MCF 10A (cell line): Measurements from ENCODE around the gene CLIP4. TPM values are rescaled to one million over a fixed set of nuclear protein-coding genes. Genes with fewer than 3 reads are reported as not detected.

Experiments
- BruUV-seq: library from RNA; stranded (reverse); fragments of 400-500 nt; replicated peaks from 2 replicates; lab custom pipeline; 2021; lab: Mats Ljungman, UMichigan
- CTCF ChIA-PET: fragments of 300-600 bp; sonication (Branson Sonifier 250); formaldehyde crosslinking; extraction: SDS; loops from one replicate; lab custom pipeline; 2021; ENCODE audit warnings: antibody characterized with exemption, inconsistent platforms; lab: Yijun Ruan, JAX
- POLR2A ChIA-PET: fragments of 300-600, 350-650 bp; sonication (Branson Sonifier 250); formaldehyde crosslinking; extraction: SDS; loops from one replicate; lab custom pipeline; 2020; ENCODE audit warnings: antibody characterized with exemption, inconsistent platforms; lab: Yijun Ruan, JAX
- DNase-seq: peaks from one replicate; pipeline ENCODE4 v3.0.0-alpha.2; 2018; ENCODE audit not compliant: unreplicated experiment
- H3K27ac Mint-ChIP-seq: one replicate; pipeline ENCODE4 v1.8.0; 2022; ENCODE audit warnings: mild to moderate bottlenecking, low read depth, mixed read lengths; ENCODE audit not compliant: unreplicated experiment
- H3K27me3 Mint-ChIP-seq: one replicate; pipeline ENCODE4 v1.8.0; 2022; ENCODE audit warnings: mixed read lengths; ENCODE audit not compliant: insufficient read depth, unreplicated experiment
- H3K36me3 Mint-ChIP-seq: one replicate; pipeline ENCODE4 v1.8.0; 2022; ENCODE audit warnings: mild to moderate bottlenecking, moderate library complexity, mixed read lengths; ENCODE audit not compliant: insufficient read depth, unreplicated experiment
- H3K4me1 Mint-ChIP-seq: one replicate; pipeline ENCODE4 v1.8.0; 2022; ENCODE audit warnings: mixed read lengths; ENCODE audit not compliant: insufficient read depth, unreplicated experiment
- H3K4me3 Mint-ChIP-seq: one replicate; pipeline ENCODE4 v1.8.0; 2022; ENCODE audit warnings: mild to moderate bottlenecking, moderate library complexity, mixed read lengths; ENCODE audit not compliant: unreplicated experiment
- H3K9me3 Mint-ChIP-seq: one replicate; pipeline ENCODE4 v1.8.0; 2022; ENCODE audit warnings: mixed read lengths; ENCODE audit not compliant: unreplicated experiment
- intact Hi-C: fragments of 100-400 bp; cut with micrococcal nuclease; formaldehyde crosslinking; loops from 2 replicates; pipeline ENCODE4 v1.14.1; 2022
- total RNA-seq: library from RNA; stranded (reverse); gene quantifications from 2 replicates; pipeline ENCODE4 v1.2.3, GENCODE V29; 2022
- TF ChIP-seq, protein P1 (sequence below): fragments of 200-600 bp; IDR thresholded peaks from one replicate; pipeline ENCODE4 v1.8.0; 2022; ENCODE audit warnings: antibody characterized with exemption, mild to moderate bottlenecking; ENCODE audit not compliant: unreplicated experiment

CLIP4 gene
- total RNA-seq, 1 experiment from 2014 or later: 77.8 TPM

DNA sequence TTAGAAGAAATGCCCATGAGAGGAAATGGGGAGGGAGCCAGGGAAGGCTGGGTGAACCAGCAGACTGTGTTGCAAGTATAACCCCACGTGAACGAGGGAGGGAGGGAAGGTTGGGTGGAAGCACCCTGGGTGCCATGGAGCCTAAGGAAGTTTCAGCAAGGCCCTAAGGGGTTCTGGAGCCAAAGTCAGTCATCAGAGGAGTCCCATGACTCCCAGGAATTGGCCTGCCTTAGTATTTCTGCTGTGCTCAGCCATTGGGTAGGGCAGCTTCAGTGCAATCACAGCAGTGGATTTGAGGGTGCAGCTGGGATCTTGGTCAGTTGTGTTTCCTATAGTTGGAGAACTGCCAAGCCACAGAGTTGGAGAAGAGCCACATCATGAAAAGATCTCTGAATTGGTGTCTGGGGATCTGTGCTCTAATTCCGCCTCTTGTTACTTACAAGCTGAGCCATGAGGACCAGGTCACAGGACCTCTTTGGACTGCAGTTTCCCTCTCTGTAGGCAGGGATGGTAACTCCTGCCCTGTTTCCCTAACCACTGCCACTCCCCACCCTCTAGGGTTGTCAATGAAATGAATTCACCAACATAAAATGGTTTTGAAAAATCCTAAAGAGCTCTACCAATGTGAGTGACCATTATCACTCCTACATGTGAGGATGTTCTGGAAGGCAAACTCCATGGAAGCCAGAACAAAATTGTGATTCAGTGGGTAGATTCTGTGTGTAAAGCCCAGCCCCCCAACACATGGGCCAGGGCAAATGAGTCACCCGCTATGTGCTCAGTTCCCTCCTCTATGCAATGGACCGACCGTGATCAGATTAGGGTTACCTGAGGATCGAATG is 108.9 kb downstream of the CLIP4 start:
- no peaks in the 10 kb centered on the region for H3K9me3 Mint-ChIP-seq
- ChIA-PET CTCF (interaction anchor here (0.8 to 1.6 kb wide), 4 partner anchors 9 to 170 kb away, joined by 3 to 4 read pairs (median 3); no protein-coding TSS in a partner anchor), POLR2A (interaction anchor here (0.6 to 1.7 kb wide), 7 partner anchors 10 to 264 kb away, joined by 3 to 5 read pairs (median 4); no protein-coding TSS in a partner anchor)
- TF ChIP-seq, protein P1, sequence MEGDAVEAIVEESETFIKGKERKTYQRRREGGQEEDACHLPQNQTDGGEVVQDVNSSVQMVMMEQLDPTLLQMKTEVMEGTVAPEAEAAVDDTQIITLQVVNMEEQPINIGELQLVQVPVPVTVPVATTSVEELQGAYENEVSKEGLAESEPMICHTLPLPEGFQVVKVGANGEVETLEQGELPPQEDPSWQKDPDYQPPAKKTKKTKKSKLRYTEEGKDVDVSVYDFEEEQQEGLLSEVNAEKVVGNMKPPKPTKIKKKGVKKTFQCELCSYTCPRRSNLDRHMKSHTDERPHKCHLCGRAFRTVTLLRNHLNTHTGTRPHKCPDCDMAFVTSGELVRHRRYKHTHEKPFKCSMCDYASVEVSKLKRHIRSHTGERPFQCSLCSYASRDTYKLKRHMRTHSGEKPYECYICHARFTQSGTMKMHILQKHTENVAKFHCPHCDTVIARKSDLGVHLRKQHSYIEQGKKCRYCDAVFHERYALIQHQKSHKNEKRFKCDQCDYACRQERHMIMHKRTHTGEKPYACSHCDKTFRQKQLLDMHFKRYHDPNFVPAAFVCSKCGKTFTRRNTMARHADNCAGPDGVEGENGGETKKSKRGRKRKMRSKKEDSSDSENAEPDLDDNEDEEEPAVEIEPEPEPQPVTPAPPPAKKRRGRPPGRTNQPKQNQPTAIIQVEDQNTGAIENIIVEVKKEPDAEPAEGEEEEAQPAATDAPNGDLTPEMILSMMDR: no peak
- H3K27me3 Mint-ChIP-seq: peaks cover 40% of the 10 kb centered on the region
- H3K27ac Mint-ChIP-seq: peak overlapping the region; percentile 43
- DNase-seq: peak; percentile 97
- H3K4me1 Mint-ChIP-seq: peaks cover 33% of the 10 kb centered on the region
- BruUV-seq: no TSS peak
- H3K36me3 Mint-ChIP-seq: peaks cover 13% of the 10 kb centered on the region
- intact Hi-C loops: no loop called here
- H3K4me3 Mint-ChIP-seq: no peak overlapping the region

DNA sequence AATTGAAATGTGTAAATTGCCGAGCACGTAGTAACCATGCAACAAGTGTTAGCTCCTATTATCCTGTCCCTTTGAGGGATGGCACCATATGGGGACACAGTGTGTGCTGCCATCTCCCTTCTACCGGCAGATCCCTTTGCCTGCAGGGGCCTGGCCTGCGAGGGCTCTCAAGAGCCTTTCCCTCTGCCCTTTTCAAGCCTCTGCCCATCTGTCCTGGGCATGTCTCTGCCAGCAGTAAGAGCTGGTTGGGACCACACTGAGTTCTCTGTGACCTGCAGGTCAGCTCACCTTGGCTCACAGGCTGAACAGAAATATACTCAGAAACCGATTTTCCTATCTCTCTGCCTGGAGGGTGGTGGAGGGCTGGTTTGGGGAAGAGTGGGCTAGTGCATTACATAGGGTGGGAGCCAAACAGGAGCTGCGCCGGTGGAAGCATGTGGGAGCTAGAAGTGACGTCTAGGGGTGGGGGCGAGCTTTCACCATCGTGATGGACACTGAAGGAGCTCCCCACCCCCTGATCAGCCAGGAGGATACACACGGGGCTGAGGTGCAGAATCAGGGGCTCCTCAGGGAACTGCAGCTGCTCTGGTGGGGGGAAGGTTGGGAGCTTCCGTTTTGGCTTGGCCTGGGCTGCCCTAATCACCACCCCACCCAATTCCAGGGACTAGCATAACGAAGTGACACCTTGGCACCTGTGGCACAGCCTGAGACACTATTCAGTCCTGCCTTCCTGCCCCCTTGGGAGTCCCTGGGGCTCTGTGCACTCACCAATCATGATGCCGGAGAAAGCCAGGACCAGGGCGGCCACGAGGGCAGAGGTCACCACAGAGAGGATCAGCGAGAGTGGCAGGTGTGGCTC is 109.7 kb downstream of the CLIP4 start:
- peaks cover 33% of the 10 kb centered on the region for H3K4me1 Mint-ChIP-seq
- DNase-seq: no peak
- intact Hi-C loops: no loop called here
- no TSS peak for BruUV-seq
- H3K36me3 Mint-ChIP-seq: peaks cover 13% of the 10 kb centered on the region
- peak overlapping the region; percentile 43 for H3K27ac Mint-ChIP-seq
- ChIA-PET POLR2A (interaction anchor here (1.1 to 1.7 kb wide), 4 partner anchors 11 to 120 kb away, joined by 3 to 5 read pairs (median 4); no protein-coding TSS in a partner anchor), CTCF (interaction anchor here (0.5 to 1.6 kb wide), 7 partner anchors 8 to 318 kb away, joined by 3 to 4 read pairs (median 3); no protein-coding TSS in a partner anchor)
- H3K27me3 Mint-ChIP-seq: peaks cover 48% of the 10 kb centered on the region
- no peaks in the 10 kb centered on the region for H3K9me3 Mint-ChIP-seq
- H3K4me3 Mint-ChIP-seq: no peak overlapping the region
- TF ChIP-seq, protein P1: no peak

DNA sequence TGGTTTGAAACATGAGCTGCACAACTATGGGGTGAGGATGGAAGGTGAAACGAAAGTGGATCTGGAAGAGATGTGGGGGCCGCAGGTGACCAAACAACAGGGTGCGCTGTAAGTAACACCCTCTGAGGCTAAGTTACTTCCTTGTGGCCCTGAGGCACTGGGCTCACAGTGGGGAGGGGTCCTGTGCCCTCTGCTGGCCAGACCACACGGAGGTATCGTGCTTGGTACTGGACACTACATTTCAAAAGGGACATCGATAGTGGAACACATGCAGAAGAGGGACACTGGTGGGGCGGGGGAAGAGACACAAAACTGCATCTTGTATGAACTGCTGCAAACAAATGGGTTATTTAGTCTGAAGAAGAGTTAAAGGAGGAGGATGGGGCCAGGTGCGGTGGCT is 110.6 kb downstream of the CLIP4 start:
- H3K4me1 Mint-ChIP-seq: peaks cover 33% of the 10 kb centered on the region
- intact Hi-C loops: no loop called here
- ChIA-PET CTCF (interaction anchor here (0.6 to 0.7 kb wide), 4 partner anchors 51 to 771 kb away, joined by 3 to 4 read pairs (median 4); no protein-coding TSS in a partner anchor), POLR2A (no interaction called here)
- H3K36me3 Mint-ChIP-seq: peaks cover 13% of the 10 kb centered on the region
- no TSS peak for BruUV-seq
- TF ChIP-seq, protein P1: no peak
- no peak overlapping the region for H3K27ac Mint-ChIP-seq
- no peaks in the 10 kb centered on the region for H3K9me3 Mint-ChIP-seq
- H3K4me3 Mint-ChIP-seq: no peak overlapping the region
- no peak for DNase-seq
- peaks cover 48% of the 10 kb centered on the region for H3K27me3 Mint-ChIP-seq
